Suprapubic skin (tissue), 3 donors: Measurements from ENCODE around the gene TEX54.

Source experiments
- EP300 ChIP-seq: sonication (generic); formaldehyde crosslinking; IDR thresholded peaks from one replicate; pipeline ENCODE4 v1.6.1; 2017; ENCODE audit warnings: antibody characterized with exemption
- POLR2A ChIP-seq, 2 donors: fragments of 450-650 bp; IDR thresholded peaks; one replicate each; pipeline ENCODE4 v1.6.1; 2017; ENCODE audit warnings: antibody characterized with exemption in 2 of 2, mild to moderate bottlenecking in 2 of 2, moderate library complexity in 2 of 2
- TF ChIP-seq, protein P1 (sequence below), 2 donors: fragments of 200-600 bp in 1 of 2; fragments of 450-650 bp in 1 of 2; sonication (generic) in 1 of 2; IDR thresholded peaks; one replicate each; pipeline ENCODE4 v1.5.1; 2016 to 2019; ENCODE audit warnings: antibody characterized with exemption in 2 of 2, mild to moderate bottlenecking in 1 of 2, moderate library complexity in 1 of 2

DNA sequence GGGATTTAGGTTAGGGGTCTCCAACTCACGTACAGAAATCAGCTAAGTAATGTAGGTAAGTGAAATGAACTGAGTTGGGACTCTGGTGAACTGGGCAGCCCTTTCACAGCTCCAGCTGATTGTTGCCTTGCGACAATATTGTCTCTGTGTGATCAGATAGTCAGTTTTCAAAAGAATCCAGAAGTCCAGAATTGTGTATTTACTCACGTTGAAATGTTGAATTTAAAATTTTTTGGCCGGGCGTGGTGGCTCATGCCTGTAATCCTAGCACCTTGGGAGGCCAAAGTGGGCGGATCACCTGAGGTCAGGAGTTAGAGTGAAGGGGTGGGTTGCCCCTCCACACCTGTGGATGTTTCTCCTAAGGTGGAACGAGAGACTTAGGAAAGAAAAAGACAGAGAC, 25.6 kb upstream of the TEX54 start:
- TF ChIP-seq POLR2A (IDR thresholded peaks at IDR 0.05) (no peak), EP300 (no peak)
- TF ChIP-seq, protein P1, sequence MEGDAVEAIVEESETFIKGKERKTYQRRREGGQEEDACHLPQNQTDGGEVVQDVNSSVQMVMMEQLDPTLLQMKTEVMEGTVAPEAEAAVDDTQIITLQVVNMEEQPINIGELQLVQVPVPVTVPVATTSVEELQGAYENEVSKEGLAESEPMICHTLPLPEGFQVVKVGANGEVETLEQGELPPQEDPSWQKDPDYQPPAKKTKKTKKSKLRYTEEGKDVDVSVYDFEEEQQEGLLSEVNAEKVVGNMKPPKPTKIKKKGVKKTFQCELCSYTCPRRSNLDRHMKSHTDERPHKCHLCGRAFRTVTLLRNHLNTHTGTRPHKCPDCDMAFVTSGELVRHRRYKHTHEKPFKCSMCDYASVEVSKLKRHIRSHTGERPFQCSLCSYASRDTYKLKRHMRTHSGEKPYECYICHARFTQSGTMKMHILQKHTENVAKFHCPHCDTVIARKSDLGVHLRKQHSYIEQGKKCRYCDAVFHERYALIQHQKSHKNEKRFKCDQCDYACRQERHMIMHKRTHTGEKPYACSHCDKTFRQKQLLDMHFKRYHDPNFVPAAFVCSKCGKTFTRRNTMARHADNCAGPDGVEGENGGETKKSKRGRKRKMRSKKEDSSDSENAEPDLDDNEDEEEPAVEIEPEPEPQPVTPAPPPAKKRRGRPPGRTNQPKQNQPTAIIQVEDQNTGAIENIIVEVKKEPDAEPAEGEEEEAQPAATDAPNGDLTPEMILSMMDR (IDR thresholded peaks at IDR 0.05), result no peak
